ENCODE data around the gene SLN. TPM values are rescaled to one million over a fixed set of nuclear protein-coding genes. Genes with fewer than 3 reads are reported as not detected.

Gene SLN
- total RNA-seq, 4 donors from 2014 or later: 586 to 5,775 (median 2,747) TPM

GRCh38 chr11:107752949-107753822 lies 41.3 kb upstream of the SLN start:
- intact Hi-C loops (cut with DNase I; ENCODE audit: low total_unique reads): no loop called here
- peak overlapping the region; percentile 30 to 55 (median 38) for H3K27ac ChIP-seq
- H3K4me1 ChIP-seq: peaks cover 12% of the 10 kb centered on the region in 2 donors
- in situ Hi-C loops (cut with MboI; ENCODE audit: low sequenced_read_pairs in 4 of 4): loop anchor here in 1 of 4 donors (10.0 kb wide), 1 partner anchor 58 kb away; no protein-coding TSS in a partner anchor
- H3K4me3 ChIP-seq: no peak overlapping the region
- no peaks in the 10 kb centered on the region for H3K27me3 ChIP-seq
- ATAC-seq (peak in 1 of 2 donors; percentile 9), DNase-seq (no peak)
- no peaks in the 10 kb centered on the region for H3K9me3 ChIP-seq
- no peaks in the 10 kb centered on the region for H3K36me3 ChIP-seq
- TF ChIP-seq POLR2A (IDR thresholded peaks at IDR 0.05): no peak
- TF ChIP-seq, protein P1, sequence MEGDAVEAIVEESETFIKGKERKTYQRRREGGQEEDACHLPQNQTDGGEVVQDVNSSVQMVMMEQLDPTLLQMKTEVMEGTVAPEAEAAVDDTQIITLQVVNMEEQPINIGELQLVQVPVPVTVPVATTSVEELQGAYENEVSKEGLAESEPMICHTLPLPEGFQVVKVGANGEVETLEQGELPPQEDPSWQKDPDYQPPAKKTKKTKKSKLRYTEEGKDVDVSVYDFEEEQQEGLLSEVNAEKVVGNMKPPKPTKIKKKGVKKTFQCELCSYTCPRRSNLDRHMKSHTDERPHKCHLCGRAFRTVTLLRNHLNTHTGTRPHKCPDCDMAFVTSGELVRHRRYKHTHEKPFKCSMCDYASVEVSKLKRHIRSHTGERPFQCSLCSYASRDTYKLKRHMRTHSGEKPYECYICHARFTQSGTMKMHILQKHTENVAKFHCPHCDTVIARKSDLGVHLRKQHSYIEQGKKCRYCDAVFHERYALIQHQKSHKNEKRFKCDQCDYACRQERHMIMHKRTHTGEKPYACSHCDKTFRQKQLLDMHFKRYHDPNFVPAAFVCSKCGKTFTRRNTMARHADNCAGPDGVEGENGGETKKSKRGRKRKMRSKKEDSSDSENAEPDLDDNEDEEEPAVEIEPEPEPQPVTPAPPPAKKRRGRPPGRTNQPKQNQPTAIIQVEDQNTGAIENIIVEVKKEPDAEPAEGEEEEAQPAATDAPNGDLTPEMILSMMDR (IDR thresholded peaks at IDR 0.05 in 4 of 5, conservative IDR thresholded peaks at IDR 0.05 in 1 of 5): no peak

- H3K4me3 ChIP-seq: no peak overlapping the region
- ATAC-seq (no peak), DNase-seq (no peak)
- TF ChIP-seq, protein P1 (IDR thresholded peaks at IDR 0.05 in 4 of 5, conservative IDR thresholded peaks at IDR 0.05 in 1 of 5): no peak
- no peak for TF ChIP-seq POLR2A (IDR thresholded peaks at IDR 0.05)
- no peaks in the 10 kb centered on the region for H3K27me3 ChIP-seq
- H3K27ac ChIP-seq: peak overlapping the region; percentile 30 to 55 (median 38)
- peaks cover 14 to 19% of the 10 kb centered on the region in 2 donors for H3K4me1 ChIP-seq
- in situ Hi-C loops (cut with MboI; ENCODE audit: low sequenced_read_pairs in 4 of 4): loop anchor here in 1 of 4 donors (10.0 kb wide), 1 partner anchor 58 kb away; no protein-coding TSS in a partner anchor
- no peaks in the 10 kb centered on the region for H3K36me3 ChIP-seq
- no peaks in the 10 kb centered on the region for H3K9me3 ChIP-seq
- intact Hi-C loops (cut with DNase I; ENCODE audit: low total_unique reads): no loop called here
These were observed 40.7 kb upstream of the SLN start for GRCh38 chr11:107752508-107752907.

DNA sequence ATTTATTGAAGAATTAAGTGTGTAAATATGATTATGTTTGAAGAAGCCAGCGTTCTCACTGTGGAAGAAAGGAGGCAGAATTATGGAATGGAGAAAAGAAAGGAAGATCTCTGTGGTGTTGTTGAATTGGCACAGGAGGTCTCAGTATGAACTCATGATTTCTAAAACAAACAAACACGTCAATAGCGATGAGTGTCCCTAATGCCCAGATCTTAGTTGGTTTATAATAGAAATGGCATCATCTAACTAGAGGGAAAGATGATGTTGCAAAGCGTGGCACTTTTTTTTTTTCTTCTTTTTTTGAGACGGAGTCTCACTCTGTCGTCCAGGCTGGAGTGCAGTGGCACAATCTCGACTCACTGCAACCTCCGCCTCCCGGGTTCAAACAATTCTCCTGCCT lies 39.2 kb upstream of the SLN start:
- peak; percentile 40 to 50 for ATAC-seq
- H3K9me3 ChIP-seq: no peaks in the 10 kb centered on the region
- H3K27ac ChIP-seq: peak overlapping the region in 3 of 4 donors; percentile 20 to 85 (median 55)

GRCh38 chr11:107750313-107750712 lies 38.5 kb upstream of the SLN start:
- H3K36me3 ChIP-seq: no peaks in the 10 kb centered on the region
- in situ Hi-C loops (cut with MboI; ENCODE audit: low sequenced_read_pairs in 4 of 4): loop anchor here in 1 of 4 donors (10.0 kb wide), 1 partner anchor 56 kb away; no protein-coding TSS in a partner anchor
- intact Hi-C loops (cut with DNase I; ENCODE audit: low total_unique reads): no loop called here
- H3K9me3 ChIP-seq: no peaks in the 10 kb centered on the region
- peaks cover 22% of the 10 kb centered on the region in 2 donors for H3K4me1 ChIP-seq
- peak overlapping the region in 3 of 4 donors; percentile 15 to 85 (median 20) for H3K27ac ChIP-seq
- H3K4me3 ChIP-seq: no peak overlapping the region
- H3K27me3 ChIP-seq: no peaks in the 10 kb centered on the region
- ATAC-seq: no peak
- DNase-seq: no peak
- TF ChIP-seq, protein P1 (IDR thresholded peaks at IDR 0.05 in 4 of 5, conservative IDR thresholded peaks at IDR 0.05 in 1 of 5): no peak
- TF ChIP-seq POLR2A (IDR thresholded peaks at IDR 0.05): no peak

More for the DNA sequence above, 39.2 kb upstream of the SLN start:
- no peak for DNase-seq
- no peak for TF ChIP-seq POLR2A (IDR thresholded peaks at IDR 0.05)
- TF ChIP-seq, protein P1 (IDR thresholded peaks at IDR 0.05 in 4 of 5, conservative IDR thresholded peaks at IDR 0.05 in 1 of 5): no peak
- Histone ChIP-seq H3K4me3 (no peak overlapping the region), H3K4me1 (peaks cover 22% of the 10 kb centered on the region in 2 donors), H3K27me3 (no peaks in the 10 kb centered on the region), H3K36me3 (no peaks in the 10 kb centered on the region)
- intact Hi-C loops (cut with DNase I; ENCODE audit: low total_unique reads) (no loop called here), in situ Hi-C loops (cut with MboI; ENCODE audit: low sequenced_read_pairs in 4 of 4) (loop anchor here in 1 of 4 donors (10.0 kb wide), 1 partner anchor 56 kb away; no protein-coding TSS in a partner anchor)

Measured in gastrocnemius medialis (tissue), 4 donors.